Peyer's patch (tissue), 4 donors: Measurements from ENCODE around the gene CENPF.

ENCODE experiments used
- POLR2A ChIP-seq, 2 donors: fragments of 450-650 bp; IDR thresholded peaks; one replicate each; pipeline ENCODE4 v1.5.1; 2017; ENCODE audit warnings: antibody characterized with exemption in 2 of 2, mild to moderate bottlenecking in 2 of 2, moderate library complexity in 2 of 2
- TF ChIP-seq, protein P1 (sequence below), 6 experiments: fragments of 450-650 bp in 4 of 6; fragments of 200-600 bp in 2 of 6; sonication (generic) in 1 of 6; IDR thresholded peaks; one replicate each; pipeline ENCODE4 v1.5.1; 2017 to 2019; ENCODE audit warnings: antibody characterized with exemption in 6 of 6, mild to moderate bottlenecking in 3 of 6, moderate library complexity in 1 of 6

DNA sequence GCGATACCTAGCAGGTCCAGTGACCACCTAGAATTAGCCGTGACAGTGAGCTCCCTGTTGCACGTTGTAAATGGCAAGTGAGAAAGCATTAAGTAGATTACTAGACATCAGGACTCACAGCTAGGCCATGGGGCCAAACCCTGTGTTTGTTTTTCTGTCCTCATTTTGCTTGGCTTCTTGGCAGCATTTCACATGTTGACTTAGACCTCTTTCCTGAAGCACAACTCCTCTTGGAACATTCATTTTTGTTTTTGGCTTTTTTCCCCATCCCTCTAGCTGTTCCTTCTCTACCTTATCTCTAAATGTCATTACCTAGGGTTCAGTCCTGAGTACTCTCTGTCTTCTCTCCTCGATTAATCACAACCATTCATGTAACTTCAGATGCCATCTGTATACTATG, 34.7 kb upstream of the CENPF start:
- TF ChIP-seq, protein P1, sequence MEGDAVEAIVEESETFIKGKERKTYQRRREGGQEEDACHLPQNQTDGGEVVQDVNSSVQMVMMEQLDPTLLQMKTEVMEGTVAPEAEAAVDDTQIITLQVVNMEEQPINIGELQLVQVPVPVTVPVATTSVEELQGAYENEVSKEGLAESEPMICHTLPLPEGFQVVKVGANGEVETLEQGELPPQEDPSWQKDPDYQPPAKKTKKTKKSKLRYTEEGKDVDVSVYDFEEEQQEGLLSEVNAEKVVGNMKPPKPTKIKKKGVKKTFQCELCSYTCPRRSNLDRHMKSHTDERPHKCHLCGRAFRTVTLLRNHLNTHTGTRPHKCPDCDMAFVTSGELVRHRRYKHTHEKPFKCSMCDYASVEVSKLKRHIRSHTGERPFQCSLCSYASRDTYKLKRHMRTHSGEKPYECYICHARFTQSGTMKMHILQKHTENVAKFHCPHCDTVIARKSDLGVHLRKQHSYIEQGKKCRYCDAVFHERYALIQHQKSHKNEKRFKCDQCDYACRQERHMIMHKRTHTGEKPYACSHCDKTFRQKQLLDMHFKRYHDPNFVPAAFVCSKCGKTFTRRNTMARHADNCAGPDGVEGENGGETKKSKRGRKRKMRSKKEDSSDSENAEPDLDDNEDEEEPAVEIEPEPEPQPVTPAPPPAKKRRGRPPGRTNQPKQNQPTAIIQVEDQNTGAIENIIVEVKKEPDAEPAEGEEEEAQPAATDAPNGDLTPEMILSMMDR (IDR thresholded peaks at IDR 0.05), result no peak
- no peak for TF ChIP-seq POLR2A (IDR thresholded peaks at IDR 0.05)
